PC-3 (cell line): ENCODE results near the gene CCL7.

ENCODE experiments used
- EZH2 ChIP-seq: fragments of 300-600 bp; sonication (generic); IDR thresholded peaks from one replicate; pipeline ENCODE4 v1.6.1; 2017; ENCODE audit warnings: antibody characterized with exemption, mild to moderate bottlenecking, low read length; ENCODE audit not compliant: unreplicated experiment
- TF ChIP-seq, protein P1 (sequence below): fragments of 300-600 bp; sonication (generic); conservative IDR thresholded peaks from 2 replicates; pipeline ENCODE4 v1.5.1; 2017; ENCODE audit warnings: antibody characterized with exemption, low read depth, mild to moderate bottlenecking, low read length

DNA sequence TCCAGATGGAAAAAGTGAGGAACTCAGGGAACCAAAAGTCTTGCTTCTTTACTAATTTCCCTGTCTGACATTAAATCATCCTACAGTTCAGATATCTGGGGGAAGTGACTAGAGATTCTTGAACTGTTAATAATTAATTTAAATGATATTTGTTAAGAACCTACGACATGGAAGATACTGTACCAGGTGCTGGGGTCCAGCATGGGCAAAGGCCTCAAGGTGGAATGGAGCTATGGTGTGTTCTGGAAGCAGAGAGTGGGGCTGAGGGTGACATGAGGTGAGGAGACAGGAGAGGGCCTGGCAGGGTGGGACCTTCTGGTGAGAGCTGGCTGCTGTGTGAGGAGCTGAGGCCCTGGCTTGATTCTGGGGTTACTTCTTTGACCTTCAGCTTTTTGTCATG lies 21.0 kb upstream of the CCL7 start:
- TF ChIP-seq, protein P1, sequence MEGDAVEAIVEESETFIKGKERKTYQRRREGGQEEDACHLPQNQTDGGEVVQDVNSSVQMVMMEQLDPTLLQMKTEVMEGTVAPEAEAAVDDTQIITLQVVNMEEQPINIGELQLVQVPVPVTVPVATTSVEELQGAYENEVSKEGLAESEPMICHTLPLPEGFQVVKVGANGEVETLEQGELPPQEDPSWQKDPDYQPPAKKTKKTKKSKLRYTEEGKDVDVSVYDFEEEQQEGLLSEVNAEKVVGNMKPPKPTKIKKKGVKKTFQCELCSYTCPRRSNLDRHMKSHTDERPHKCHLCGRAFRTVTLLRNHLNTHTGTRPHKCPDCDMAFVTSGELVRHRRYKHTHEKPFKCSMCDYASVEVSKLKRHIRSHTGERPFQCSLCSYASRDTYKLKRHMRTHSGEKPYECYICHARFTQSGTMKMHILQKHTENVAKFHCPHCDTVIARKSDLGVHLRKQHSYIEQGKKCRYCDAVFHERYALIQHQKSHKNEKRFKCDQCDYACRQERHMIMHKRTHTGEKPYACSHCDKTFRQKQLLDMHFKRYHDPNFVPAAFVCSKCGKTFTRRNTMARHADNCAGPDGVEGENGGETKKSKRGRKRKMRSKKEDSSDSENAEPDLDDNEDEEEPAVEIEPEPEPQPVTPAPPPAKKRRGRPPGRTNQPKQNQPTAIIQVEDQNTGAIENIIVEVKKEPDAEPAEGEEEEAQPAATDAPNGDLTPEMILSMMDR: no peak
- TF ChIP-seq EZH2: no peak
